ENCODE results near the gene LAMC3.

DNA sequence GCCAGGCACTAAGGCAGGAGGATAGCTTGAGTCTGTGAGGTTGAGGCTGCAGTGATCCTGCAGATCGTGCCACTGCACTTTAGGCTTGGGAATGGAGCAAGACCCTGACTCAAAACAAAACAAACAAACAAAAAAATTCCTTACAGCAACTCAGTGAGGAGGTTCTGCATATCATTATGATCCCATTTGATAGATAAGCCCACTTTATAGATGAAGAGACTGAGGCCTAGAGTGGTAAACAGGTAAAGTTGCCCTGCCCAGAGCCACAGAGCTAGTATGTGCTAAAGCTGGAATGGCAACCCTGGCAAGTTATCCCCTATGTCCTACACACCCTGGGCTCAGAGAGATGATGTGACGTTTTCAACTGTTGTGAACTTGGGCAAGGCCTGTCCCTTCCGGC, 94.6 kb downstream of the LAMC3 start:
- no peak for TF ChIP-seq EZH2 (IDR thresholded peaks at IDR 0.05; ENCODE audit: borderline replicate concordance)
- TF ChIP-seq, protein P1, sequence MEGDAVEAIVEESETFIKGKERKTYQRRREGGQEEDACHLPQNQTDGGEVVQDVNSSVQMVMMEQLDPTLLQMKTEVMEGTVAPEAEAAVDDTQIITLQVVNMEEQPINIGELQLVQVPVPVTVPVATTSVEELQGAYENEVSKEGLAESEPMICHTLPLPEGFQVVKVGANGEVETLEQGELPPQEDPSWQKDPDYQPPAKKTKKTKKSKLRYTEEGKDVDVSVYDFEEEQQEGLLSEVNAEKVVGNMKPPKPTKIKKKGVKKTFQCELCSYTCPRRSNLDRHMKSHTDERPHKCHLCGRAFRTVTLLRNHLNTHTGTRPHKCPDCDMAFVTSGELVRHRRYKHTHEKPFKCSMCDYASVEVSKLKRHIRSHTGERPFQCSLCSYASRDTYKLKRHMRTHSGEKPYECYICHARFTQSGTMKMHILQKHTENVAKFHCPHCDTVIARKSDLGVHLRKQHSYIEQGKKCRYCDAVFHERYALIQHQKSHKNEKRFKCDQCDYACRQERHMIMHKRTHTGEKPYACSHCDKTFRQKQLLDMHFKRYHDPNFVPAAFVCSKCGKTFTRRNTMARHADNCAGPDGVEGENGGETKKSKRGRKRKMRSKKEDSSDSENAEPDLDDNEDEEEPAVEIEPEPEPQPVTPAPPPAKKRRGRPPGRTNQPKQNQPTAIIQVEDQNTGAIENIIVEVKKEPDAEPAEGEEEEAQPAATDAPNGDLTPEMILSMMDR (IDR thresholded peaks at IDR 0.05; ENCODE audit: poor library complexity) = no peak
